Measurements from ENCODE around the gene MDH1B.
"Not testable (repeated sequence)": the region's sequence is repeated elsewhere in the genome, so short reads cannot be mapped to it uniquely, and the experiment has no call there.

Gene MDH1B

GRCh38 chr2:206728277-206729199 is 36.6 kb downstream of the MDH1B start:
- no peak overlapping the region for H3K4me3 ChIP-seq (ENCODE audit: low read depth, low read length)
- no peak for TF ChIP-seq CTCF (IDR thresholded peaks at IDR 0.05; ENCODE audit: low read depth, low read length)

GRCh38 chr2:206727287-206727686 is 37.8 kb downstream of the MDH1B start:
- no peak for TF ChIP-seq CTCF (IDR thresholded peaks at IDR 0.05; ENCODE audit: low read depth, low read length)

GRCh38 chr2:206723288-206723687 is 41.8 kb downstream of the MDH1B start:
- no peak for TF ChIP-seq CTCF (IDR thresholded peaks at IDR 0.05; ENCODE audit: low read depth, low read length)

More at GRCh38 chr2:206727287-206727686, 37.8 kb downstream of the MDH1B start:
- H3K4me3 ChIP-seq (ENCODE audit: low read depth, low read length) = no peak overlapping the region

GRCh38 chr2:206721256-206721920 is 43.7 kb downstream of the MDH1B start:
- TF ChIP-seq CTCF (IDR thresholded peaks at IDR 0.05; ENCODE audit: low read depth, low read length) = no peak
- no peak overlapping the region for H3K4me3 ChIP-seq (ENCODE audit: low read depth, low read length)

More at GRCh38 chr2:206723288-206723687, 41.8 kb downstream of the MDH1B start:
- no peak overlapping the region for H3K4me3 ChIP-seq (ENCODE audit: low read depth, low read length)

- no peak for TF ChIP-seq CTCF (IDR thresholded peaks at IDR 0.05; ENCODE audit: low read depth, low read length)
- H3K4me3 ChIP-seq (ENCODE audit: low read depth, low read length) = no peak within 1 kb of the TSS
These were observed 46.8 kb downstream of the MDH1B start, which contains the start of gene DYTN for GRCh38 chr2:206718296-206718695. TSS of gene DYTN (minus strand) at chr2:206718396. CDS start at chr2:206718279, 117 bp downstream.

GRCh38 chr2:206716623-206717022 is 48.5 kb downstream of the MDH1B start:
- TF ChIP-seq CTCF (IDR thresholded peaks at IDR 0.05; ENCODE audit: low read depth, low read length) = no peak
- H3K4me3 ChIP-seq (ENCODE audit: low read depth, low read length) = no peak overlapping the region

- not testable (repeated sequence) for H3K4me3 ChIP-seq (ENCODE audit: low read depth, low read length)
These were observed 49.9 kb downstream of the MDH1B start for GRCh38 chr2:206715183-206715582.
